ENCODE measurements around the gene NTSR1. TPM values are rescaled to one million over a fixed set of nuclear protein-coding genes. Genes with fewer than 3 reads are reported as not detected.

NTSR1 gene
- total and polyA plus RNA-seq, 9 donors, result 0.05 to 0.23 (median 0.08) TPM; not detected in 5

- H3K27me3 ChIP-seq, result no peaks in the 10 kb centered on the region
- intact Hi-C loops (cut with DNase I), result no loop called here
- H3K36me3 ChIP-seq, result no peaks in the 10 kb centered on the region
- TF ChIP-seq POLR2A (IDR thresholded peaks at IDR 0.05), result no peak
- TF ChIP-seq EP300 (IDR thresholded peaks at IDR 0.05), result no peak
- TF ChIP-seq CTCF (IDR thresholded peaks at IDR 0.05), result no peak
- H3K27ac ChIP-seq, result no peak overlapping the region
- no peak overlapping the region for H3K4me3 ChIP-seq
- no peak for DNase-seq
- H3K4me1 ChIP-seq (ENCODE audit: insufficient read depth), result no peaks in the 10 kb centered on the region
- no peaks in the 10 kb centered on the region for H3K9me3 ChIP-seq
- WGBS, 3 donors, result 74 to 83% (median 80%) methylated on average over 6 of the region's 6 CpGs
Measured at GRCh38 chr20:62722627-62723026, 14.0 kb downstream of the NTSR1 start.

- intact Hi-C loops (cut with DNase I), result no loop called here
- Histone ChIP-seq H3K9me3 (no peaks in the 10 kb centered on the region), H3K36me3 (no peaks in the 10 kb centered on the region), H3K4me3 (no peak overlapping the region), H3K27ac (no peak overlapping the region), H3K27me3 (no peaks in the 10 kb centered on the region), H3K4me1 (ENCODE audit: insufficient read depth) (no peaks in the 10 kb centered on the region)
- TF ChIP-seq EP300 (IDR thresholded peaks at IDR 0.05) (no peak), POLR2A (IDR thresholded peaks at IDR 0.05) (no peak), CTCF (IDR thresholded peaks at IDR 0.05) (no peak)
- DNase-seq, result no peak
- WGBS, 3 donors, result 0 to 16% (median 1%) methylated on average over 12 to 13 of the region's 13 CpGs
Measured at GRCh38 chr20:62723351-62723750, 14.7 kb downstream of the NTSR1 start.

- Histone ChIP-seq H3K9me3 (no peaks in the 10 kb centered on the region), H3K27ac (no peak overlapping the region), H3K4me3 (no peak overlapping the region), H3K27me3 (no peaks in the 10 kb centered on the region), H3K36me3 (no peaks in the 10 kb centered on the region), H3K4me1 (ENCODE audit: insufficient read depth) (no peaks in the 10 kb centered on the region)
- DNase-seq, result no peak
- intact Hi-C loops (cut with DNase I), result no loop called here
- TF ChIP-seq CTCF (IDR thresholded peaks at IDR 0.05) (no peak), POLR2A (IDR thresholded peaks at IDR 0.05) (no peak), EP300 (IDR thresholded peaks at IDR 0.05) (no peak)
- 55 to 56% (median 56%) methylated on average over 11 of the region's 11 CpGs for WGBS, 3 donors
Measured at GRCh38 chr20:62723768-62724450, 15.3 kb downstream of the NTSR1 start.

GRCh38 chr20:62724692-62725595, 16.3 kb downstream of the NTSR1 start:
- H3K9me3 ChIP-seq, result no peaks in the 10 kb centered on the region
- H3K36me3 ChIP-seq, result no peaks in the 10 kb centered on the region
- intact Hi-C loops (cut with DNase I), result no loop called here
- peak in 1 of 5 donors; percentile 3 for DNase-seq
- WGBS, 3 donors, result 76 to 80% (median 78%) methylated on average over 23 to 24 of the region's 24 CpGs
- no peak overlapping the region for H3K4me3 ChIP-seq
- no peak for TF ChIP-seq POLR2A (IDR thresholded peaks at IDR 0.05)
- TF ChIP-seq EP300 (IDR thresholded peaks at IDR 0.05), result no peak
- no peak for TF ChIP-seq CTCF (IDR thresholded peaks at IDR 0.05)
- no peaks in the 10 kb centered on the region for H3K4me1 ChIP-seq (ENCODE audit: insufficient read depth)
- H3K27me3 ChIP-seq, result no peaks in the 10 kb centered on the region
- H3K27ac ChIP-seq, result no peak overlapping the region

Measured in ovary (tissue), 9 donors.